ENCODE measurements around the gene MRPL57.
"Not testable (repeated sequence)": the region's sequence is repeated elsewhere in the genome, so short reads cannot be mapped to it uniquely, and the experiment has no call there.

MRPL57 gene

DNA sequence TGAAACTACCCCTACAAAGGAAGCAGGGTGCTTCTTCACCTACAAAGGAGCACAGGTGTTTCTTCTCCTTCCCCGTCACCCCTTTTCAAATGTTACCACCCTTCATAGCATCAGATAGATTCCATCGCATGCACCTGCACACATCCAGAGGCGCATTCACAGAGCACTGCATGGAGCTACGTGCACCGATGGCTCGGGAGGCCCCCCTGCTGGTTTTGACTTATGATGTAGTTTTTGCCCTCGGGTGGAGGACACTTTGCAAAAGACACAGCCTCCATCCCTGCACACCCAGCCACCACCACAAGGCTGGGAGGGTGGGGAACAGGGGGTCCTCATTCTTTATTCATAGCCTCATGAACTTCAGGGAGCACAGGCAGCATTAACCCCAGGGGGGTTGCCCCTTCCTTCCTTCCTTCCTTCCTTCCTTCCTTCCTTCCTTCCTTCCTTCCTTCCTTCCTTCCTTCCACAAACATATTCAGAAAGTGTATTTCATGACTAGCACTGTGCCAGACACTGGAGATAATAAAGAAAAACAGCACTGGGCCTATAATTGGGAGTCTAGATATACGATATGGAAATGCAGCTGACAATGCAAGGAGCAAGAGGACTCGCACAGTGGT lies 21.3 kb downstream of the MRPL57 start:
- not testable (repeated sequence) for DNase-seq (ENCODE audit: low read depth)

- DNase-seq (ENCODE audit: low read depth): not testable (repeated sequence)
Measured at GRCh38 chr13:21198391-21198790, 21.9 kb downstream of the MRPL57 start.

DNA sequence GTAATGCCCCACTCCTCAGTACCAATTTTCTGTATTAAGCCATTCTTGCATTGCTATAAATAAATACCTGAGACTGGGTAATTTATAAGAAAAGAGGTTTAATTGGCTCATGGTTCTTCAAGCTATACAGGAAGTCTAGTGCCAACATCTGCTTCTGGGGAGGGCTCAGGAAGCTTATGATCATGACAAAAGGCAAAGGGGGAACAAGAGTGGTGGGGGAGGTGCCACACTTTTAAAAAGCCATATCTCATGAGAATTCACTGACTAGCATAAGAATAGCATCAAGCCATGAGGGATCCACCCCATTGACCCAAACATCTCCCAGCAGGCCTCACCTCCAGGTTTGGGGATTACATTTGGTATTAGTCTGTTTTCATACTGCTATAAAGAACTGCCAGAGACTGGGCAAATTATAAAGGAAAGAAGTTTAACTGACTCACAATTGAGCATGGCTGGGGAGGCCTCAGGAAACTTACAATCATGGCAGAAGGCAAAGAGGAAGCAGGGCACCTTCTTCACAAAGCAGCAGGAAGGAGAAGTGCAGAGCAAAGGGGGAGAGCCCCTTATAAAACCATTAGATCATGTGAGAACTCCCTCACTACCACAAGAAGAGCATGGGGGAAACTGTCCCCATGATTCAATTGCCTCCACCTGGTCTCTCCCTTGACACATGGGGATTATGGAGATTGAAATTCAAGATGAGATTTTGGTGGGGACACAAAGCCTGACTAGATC lies 25.2 kb downstream of the MRPL57 start:
- not testable (repeated sequence) for DNase-seq (ENCODE audit: low read depth)

DNA sequence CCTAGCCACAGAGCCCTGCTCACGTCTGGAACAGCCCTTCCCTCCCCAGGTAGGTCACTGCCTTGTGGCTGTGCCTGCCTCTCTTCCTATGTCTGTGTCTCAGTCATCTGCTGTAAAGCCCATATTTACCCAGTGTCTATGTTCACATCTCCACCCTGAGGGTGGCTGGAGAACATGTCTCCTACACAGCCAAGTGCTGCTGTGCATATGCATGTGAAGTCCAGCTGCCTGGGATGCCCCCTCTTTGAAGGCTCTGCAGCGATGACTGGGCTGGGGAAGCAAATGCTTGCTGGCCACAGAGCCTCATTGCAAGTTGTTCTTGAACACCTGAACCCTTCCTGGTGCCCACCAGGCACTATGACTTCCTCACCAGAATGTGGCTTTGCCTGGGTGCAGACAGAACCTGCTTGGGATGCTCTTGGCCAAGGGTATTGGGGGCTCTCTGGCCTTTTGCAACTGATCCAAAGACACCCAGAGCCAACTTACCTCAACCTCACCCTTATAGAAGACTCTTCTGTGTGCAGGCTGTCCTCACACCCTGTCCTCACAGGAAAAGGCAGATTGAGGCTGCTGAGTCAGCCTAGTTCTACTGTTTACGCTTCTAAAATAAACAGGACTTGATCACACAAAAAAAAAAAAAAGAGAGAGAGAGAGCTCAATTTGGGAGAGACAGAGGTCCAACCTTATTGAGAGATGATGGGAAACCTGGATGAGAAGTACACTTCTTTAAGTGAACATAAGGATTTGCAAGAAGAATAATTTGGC lies 26.5 kb downstream of the MRPL57 start:
- DNase-seq (ENCODE audit: low read depth): no peak

DNA sequence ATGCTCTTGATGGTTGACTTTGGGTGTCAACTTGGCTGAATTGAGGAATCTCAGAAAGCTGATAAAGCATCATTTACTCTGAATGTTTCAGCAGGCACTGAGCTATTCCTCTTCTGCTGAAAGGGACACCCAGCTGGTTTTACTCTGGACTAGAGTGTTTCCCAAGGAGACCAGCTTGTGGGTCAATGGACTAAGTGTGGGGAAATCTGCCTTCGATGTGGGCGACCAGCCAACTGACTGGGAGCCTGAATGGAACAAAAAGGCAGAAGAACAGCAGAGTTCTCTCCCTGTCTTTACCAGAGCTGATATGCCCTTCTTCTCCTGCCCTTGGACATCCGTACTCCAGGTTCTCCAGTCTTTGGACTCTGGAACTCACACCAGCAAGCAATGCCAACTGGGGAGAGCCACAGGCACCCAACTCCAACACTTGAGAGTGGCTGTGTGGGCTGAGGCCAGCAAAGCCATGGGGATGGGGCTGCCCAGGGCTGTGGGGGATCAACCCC lies 32.2 kb downstream of the MRPL57 start:
- DNase-seq (ENCODE audit: low read depth): no peak

DNA sequence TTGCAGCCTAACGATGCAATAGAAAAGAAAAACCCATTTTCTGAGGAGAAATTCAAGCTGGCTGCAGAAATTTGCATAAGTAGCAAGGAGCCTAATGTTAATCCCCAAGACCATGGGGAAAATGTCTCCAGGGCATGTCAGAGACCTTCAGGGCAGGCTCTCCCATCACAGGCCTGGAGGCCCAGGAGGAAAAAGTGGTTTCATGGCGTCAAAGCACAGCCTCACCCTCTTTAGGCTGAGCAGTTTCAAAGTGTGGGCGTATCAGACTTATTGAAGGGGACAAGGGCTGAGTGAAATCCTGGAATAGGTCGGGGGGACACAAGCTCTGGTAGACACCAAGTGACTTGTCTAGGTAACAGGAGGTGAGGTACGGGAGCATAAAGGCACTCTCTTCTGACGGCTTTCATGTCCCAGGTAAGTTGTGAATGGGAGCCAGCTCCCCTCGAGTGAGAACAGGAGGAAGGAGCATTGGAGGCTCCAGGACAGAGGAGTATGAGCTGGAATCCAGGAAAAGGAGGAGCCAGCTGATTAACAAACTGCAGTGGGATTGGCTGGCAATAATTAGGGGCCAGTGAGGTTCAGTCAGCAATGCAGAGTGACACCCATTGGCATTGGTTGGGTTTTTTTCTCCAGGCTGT lies 35.8 kb downstream of the MRPL57 start:
- no peak for DNase-seq (ENCODE audit: low read depth)

GRCh38 chr13:21215419-21215818 lies 39.0 kb downstream of the MRPL57 start:
- DNase-seq (ENCODE audit: low read depth): not testable (repeated sequence)

- no peak for DNase-seq (ENCODE audit: low read depth)
Measured at GRCh38 chr13:21216332-21216731, 39.9 kb downstream of the MRPL57 start.

GRCh38 chr13:21218351-21219035 lies 42.0 kb downstream of the MRPL57 start:
- no peak for DNase-seq (ENCODE audit: low read depth)

DNA sequence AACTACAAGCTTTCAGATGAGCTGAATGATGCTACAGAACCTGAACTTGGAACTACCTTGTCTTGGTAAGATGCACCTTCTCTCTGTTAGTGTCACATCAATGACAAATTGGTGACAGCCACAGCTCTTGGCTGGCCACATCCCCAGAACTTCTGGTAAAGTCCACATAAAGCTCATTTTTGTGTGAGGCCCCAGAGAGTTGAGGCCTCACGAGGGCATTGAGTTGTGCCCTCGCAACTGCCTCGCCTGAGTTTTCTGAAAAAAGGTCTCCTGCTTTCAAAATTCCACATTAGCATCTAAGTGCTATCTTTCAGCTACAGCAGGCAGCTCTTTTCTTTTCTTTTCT lies 42.6 kb downstream of the MRPL57 start:
- DNase-seq (ENCODE audit: low read depth): no peak

DNA sequence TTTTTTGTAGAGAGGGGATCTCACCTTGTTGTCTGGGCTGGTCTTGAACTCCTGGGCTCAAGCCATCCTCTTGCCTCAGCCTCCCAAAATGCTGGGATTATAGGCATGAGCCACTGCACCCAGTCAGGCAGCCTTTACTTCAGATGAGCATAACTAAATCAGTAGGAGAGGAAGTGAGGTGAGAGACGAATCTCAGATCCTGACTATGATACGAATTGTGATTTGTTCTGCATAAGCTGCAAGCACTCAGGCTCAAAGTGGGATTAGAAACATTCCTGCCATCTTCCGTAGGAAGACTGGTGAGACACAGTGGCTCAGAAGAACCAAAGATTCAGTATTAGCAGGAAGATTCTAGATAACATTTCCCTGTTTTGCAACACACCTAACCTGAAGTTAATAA lies 43.3 kb downstream of the MRPL57 start:
- not testable (repeated sequence) for DNase-seq (ENCODE audit: low read depth)

- no peak for DNase-seq (ENCODE audit: low read depth)
Measured at GRCh38 chr13:21221268-21221667, 44.8 kb downstream of the MRPL57 start.

DNA sequence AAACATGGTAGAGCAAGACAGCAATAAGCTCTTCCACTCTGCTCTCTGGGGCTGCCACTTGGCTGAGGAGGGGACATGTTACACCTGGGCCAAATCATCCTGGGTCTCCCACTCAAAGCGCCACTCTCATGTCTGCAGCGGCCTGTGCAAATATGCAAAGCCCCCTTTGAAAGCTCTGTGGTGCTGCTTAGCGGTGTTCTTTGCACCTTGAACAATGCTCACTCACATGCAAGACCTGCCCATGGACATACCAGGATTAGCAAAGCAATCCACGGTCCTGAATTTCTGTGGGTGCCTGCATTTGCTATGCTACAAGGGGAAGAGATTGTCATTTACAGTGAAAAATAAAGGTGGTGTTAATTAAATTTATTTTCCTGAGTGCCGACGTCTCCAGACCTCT lies 48.6 kb downstream of the MRPL57 start:
- no peak for DNase-seq (ENCODE audit: low read depth)

DNA sequence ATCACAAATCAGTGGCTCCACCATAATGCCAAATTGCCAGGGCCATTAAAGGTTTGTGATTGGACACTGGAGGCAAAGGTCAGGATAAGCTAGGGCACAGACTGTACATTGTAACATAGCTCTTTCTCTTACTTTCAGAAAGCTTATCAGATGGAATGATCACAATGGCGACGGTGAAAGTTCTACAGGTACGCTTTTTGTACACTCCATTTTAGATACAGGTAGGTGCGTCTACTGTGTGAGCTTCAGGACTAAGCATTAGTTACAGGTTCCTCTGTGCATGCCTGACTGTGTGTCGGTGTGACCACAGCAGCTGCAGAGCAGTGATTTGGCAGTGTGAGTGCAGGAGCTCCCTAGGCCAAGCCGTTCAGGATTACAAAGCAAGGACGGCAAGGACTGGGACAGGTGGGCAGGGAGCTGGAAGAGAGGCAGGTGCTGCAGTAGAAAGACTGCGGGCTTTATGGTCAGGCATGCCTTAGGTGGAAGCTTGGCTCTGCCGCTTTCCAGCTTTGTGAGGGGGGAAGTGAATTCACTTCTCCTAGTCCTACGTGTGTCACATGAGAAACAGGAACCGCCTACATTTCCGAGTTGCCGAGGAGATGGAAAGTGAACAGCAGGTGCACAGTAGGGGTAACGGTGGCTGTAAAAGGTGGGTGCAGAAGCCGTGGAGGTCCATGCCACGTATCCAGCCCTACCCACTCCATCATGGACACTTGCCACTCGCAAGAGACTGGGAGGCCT lies 49.6 kb downstream of the MRPL57 start:
- no peak for DNase-seq (ENCODE audit: low read depth)

DNA sequence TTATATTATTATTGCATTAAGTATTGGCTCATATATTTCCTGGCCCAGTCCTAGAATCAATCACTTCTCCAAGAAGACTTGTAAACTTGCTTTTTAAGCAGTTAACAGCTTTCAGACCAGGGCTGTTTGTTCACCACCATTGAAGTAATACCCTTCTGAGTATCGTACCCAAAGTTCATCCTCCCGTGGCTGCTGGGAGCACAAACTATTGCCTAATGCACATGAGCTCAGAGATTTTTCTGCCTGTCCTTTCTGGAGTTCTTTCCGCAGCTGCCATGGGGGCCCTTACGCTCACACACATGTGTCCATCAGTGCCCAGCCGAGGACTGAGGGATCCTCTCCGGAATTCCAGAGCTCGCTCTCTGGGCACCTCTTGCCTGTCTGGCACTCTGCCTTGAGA lies 51.5 kb downstream of the MRPL57 start:
- DNase-seq (ENCODE audit: low read depth): no peak
